Trophoblast cell (in vitro differentiated cells and primary cell): Measurements from ENCODE around the gene PRKD3.
A peak's percentile ranks its signal among the peaks of the same experiment; 100 is the strongest.

Experiments used
- DNase-seq, 2 donors: peaks; one replicate each; pipeline ENCODE4 v3.0.0-alpha.2; 2016
- H2AFZ ChIP-seq: 2 replicates; pipeline ENCODE4 v1.6.1; 2013; ENCODE audit warnings: low read length, moderate library complexity, mild to moderate bottlenecking; ENCODE audit not compliant: insufficient read depth, poor library complexity
- H2AK5ac ChIP-seq: 2 replicates; pipeline ENCODE4 v1.6.1; 2013; ENCODE audit warnings: mild to moderate bottlenecking, low read length
- H2BK120ac ChIP-seq: 2 replicates; pipeline ENCODE4 v1.6.1; 2013; ENCODE audit warnings: low read length, mild to moderate bottlenecking, moderate library complexity; ENCODE audit not compliant: insufficient read depth, poor library complexity
- H2BK12ac ChIP-seq: 2 replicates; pipeline ENCODE4 v1.6.1; 2013; ENCODE audit warnings: mild to moderate bottlenecking, low read length, moderate library complexity
- H2BK5ac ChIP-seq: 2 replicates; pipeline ENCODE4 v1.6.1; 2013; ENCODE audit warnings: low read length, low read depth, moderate library complexity, mild to moderate bottlenecking; ENCODE audit not compliant: poor library complexity
- H3K14ac ChIP-seq: 2 replicates; pipeline ENCODE4 v1.6.1; 2013; ENCODE audit warnings: mild to moderate bottlenecking, low read length
- H3K18ac ChIP-seq: 2 replicates; pipeline ENCODE4 v1.6.1; 2013; ENCODE audit warnings: mild to moderate bottlenecking, low read length
- H3K23ac ChIP-seq: 2 replicates; pipeline ENCODE4 v1.6.1; 2013; ENCODE audit warnings: low read length
- H3K27ac ChIP-seq: 2 replicates; pipeline ENCODE4 v1.5.1; 2013; ENCODE audit warnings: low read depth, mild to moderate bottlenecking, inconsistent platforms, low read length, moderate library complexity
- H3K27me3 ChIP-seq: 2 replicates; pipeline ENCODE4 v1.6.1; 2013; ENCODE audit warnings: inconsistent platforms, mild to moderate bottlenecking, low read length, moderate library complexity; ENCODE audit not compliant: insufficient read depth
- H3K36me3 ChIP-seq, 2 experiments: 1 replicate in 1 of 2; 2 replicates in 1 of 2; pipeline ENCODE4 v1.6.1; 2013; ENCODE audit warnings: low read length in 2 of 2, mild to moderate bottlenecking in 2 of 2, moderate library complexity in 1 of 2; ENCODE audit not compliant: insufficient read depth in 2 of 2, control insufficient read depth in 1 of 2
- H3K4ac ChIP-seq: 2 replicates; pipeline ENCODE4 v1.6.1; 2013; ENCODE audit warnings: low read depth, mild to moderate bottlenecking, low read length, moderate library complexity
- H3K4me1 ChIP-seq, 2 experiments: 1 replicate in 1 of 2; 2 replicates in 1 of 2; pipeline ENCODE4 v1.6.1; 2013; ENCODE audit warnings: low read length in 2 of 2, mild to moderate bottlenecking in 2 of 2, moderate library complexity in 1 of 2; ENCODE audit not compliant: insufficient read depth in 2 of 2, control insufficient read depth in 1 of 2
- H3K4me2 ChIP-seq: 2 replicates; pipeline ENCODE4 v1.6.1; 2013; ENCODE audit warnings: inconsistent platforms, mild to moderate bottlenecking, low read length, moderate library complexity
- H3K4me3 ChIP-seq: 2 replicates; pipeline ENCODE4 v1.5.1; 2013; ENCODE audit warnings: mild to moderate bottlenecking, low read depth, low read length, inconsistent platforms
- H3K79me1 ChIP-seq: one replicate; pipeline ENCODE4 v1.6.1; 2013; ENCODE audit warnings: low read length
- H3K79me2 ChIP-seq: 2 replicates; pipeline ENCODE4 v1.6.1; 2013; ENCODE audit warnings: low read length, mild to moderate bottlenecking; ENCODE audit not compliant: control insufficient read depth, insufficient read depth, poor library complexity
- H3K9ac ChIP-seq: 2 replicates; pipeline ENCODE4 v1.6.1; 2013; ENCODE audit warnings: mild to moderate bottlenecking, low read length
- H3K9me3 ChIP-seq: 2 replicates; pipeline ENCODE4 v1.6.1; 2013; ENCODE audit warnings: low read depth, mild to moderate bottlenecking, control low read depth, inconsistent platforms, low read length; ENCODE audit not compliant: insufficient read depth
- H4K12ac ChIP-seq: 2 replicates; pipeline ENCODE4 v1.6.1; 2013; ENCODE audit warnings: low read depth, mild to moderate bottlenecking, low read length, moderate library complexity
- H4K8ac ChIP-seq: 2 replicates; pipeline ENCODE4 v1.6.1; 2013; ENCODE audit warnings: low read depth, mild to moderate bottlenecking, low read length, moderate library complexity
- H4K91ac ChIP-seq: one replicate; pipeline ENCODE4 v1.6.1; 2013; ENCODE audit warnings: low read depth, mild to moderate bottlenecking, low read length, moderate library complexity
- WGBS: extraction: QIAGEN DNeasy Blood & Tissue Kit; methylation state at CpG from one replicate; pipeline ENCODE4 v1.1.7; 2013; ENCODE audit warnings: missing lambda C conversion rate; ENCODE audit not compliant: insufficient read length, insufficient coverage; ENCODE audit errors: extremely low coverage; 5-methylcytosine and 5-hydroxymethylcytosine counted together

The PRKD3 gene

GRCh38 chr2:37367310-37367709 lies 42.7 kb upstream of the PRKD3 start:
- Histone ChIP-seq H3K79me2 (no peaks in the 10 kb centered on the region), H2BK120ac (no peak overlapping the region), H3K27ac (no peak overlapping the region), H4K8ac (no peak overlapping the region), H2AK5ac (no peak overlapping the region), H3K23ac (no peak overlapping the region), H2BK12ac (no peak overlapping the region), H3K14ac (no peak overlapping the region), H3K4me1 (peaks cover 3 to 8% of the 10 kb centered on the region in 2 experiments), H3K36me3 (no peaks in the 10 kb centered on the region), H2BK5ac (no peak overlapping the region), H4K12ac (no peak overlapping the region), H3K4me3 (no peak overlapping the region), H4K91ac (no peak overlapping the region), H3K9ac (no peak overlapping the region), H3K4ac (no peak overlapping the region), H3K9me3 (no peaks in the 10 kb centered on the region), H2AFZ (no peak overlapping the region), H3K79me1 (no peaks in the 10 kb centered on the region), H3K18ac (no peak overlapping the region), H3K27me3 (no peaks in the 10 kb centered on the region), H3K4me2 (no peak overlapping the region)
- DNase-seq = no peak
- WGBS = no CpG with 5 or more reads among the region's 7 CpGs

- no CpG with 5 or more reads among the region's 4 CpGs for WGBS
- H2BK120ac ChIP-seq = no peak overlapping the region
Observed at GRCh38 chr2:37366773-37367172, 42.1 kb upstream of the PRKD3 start.

GRCh38 chr2:37365669-37366068 lies 41.0 kb upstream of the PRKD3 start:
- H3K4me3 ChIP-seq = no peak overlapping the region
- no peak overlapping the region for H2BK5ac ChIP-seq
- no peak overlapping the region for H3K18ac ChIP-seq
- H4K8ac ChIP-seq = no peak overlapping the region
- H2BK12ac ChIP-seq = peak overlapping the region; percentile 38
- peaks cover 3 to 8% of the 10 kb centered on the region in 2 experiments for H3K4me1 ChIP-seq
- H3K4me2 ChIP-seq = no peak overlapping the region
- H3K9ac ChIP-seq = no peak overlapping the region
- no peak overlapping the region for H3K4ac ChIP-seq
- H3K27ac ChIP-seq = no peak overlapping the region
- H4K12ac ChIP-seq = no peak overlapping the region
- H3K9me3 ChIP-seq = peaks cover 2% of the 10 kb centered on the region
- no CpG with 5 or more reads among the region's 2 CpGs for WGBS
- no peaks in the 10 kb centered on the region for H3K79me1 ChIP-seq
- DNase-seq = peak in 1 of 2 donors; percentile 47
- no peak overlapping the region for H2AFZ ChIP-seq
- no peak overlapping the region for H3K23ac ChIP-seq
- no peak overlapping the region for H4K91ac ChIP-seq
- no peak overlapping the region for H3K14ac ChIP-seq
- H2BK120ac ChIP-seq = no peak overlapping the region
- H3K36me3 ChIP-seq = no peaks in the 10 kb centered on the region
- no peaks in the 10 kb centered on the region for H3K79me2 ChIP-seq
- H3K27me3 ChIP-seq = no peaks in the 10 kb centered on the region
- no peak overlapping the region for H2AK5ac ChIP-seq

More at GRCh38 chr2:37366773-37367172, 42.1 kb upstream of the PRKD3 start:
- no peaks in the 10 kb centered on the region for H3K36me3 ChIP-seq
- DNase-seq = no peak
- H3K4ac ChIP-seq = no peak overlapping the region
- no peak overlapping the region for H3K27ac ChIP-seq
- peak overlapping the region; percentile 5 for H2BK12ac ChIP-seq
- no peaks in the 10 kb centered on the region for H3K9me3 ChIP-seq
- no peak overlapping the region for H3K9ac ChIP-seq
- no peak overlapping the region for H2AFZ ChIP-seq
- H2BK5ac ChIP-seq = no peak overlapping the region
- no peak overlapping the region for H4K12ac ChIP-seq
- H3K14ac ChIP-seq = no peak overlapping the region
- no peaks in the 10 kb centered on the region for H3K27me3 ChIP-seq
- no peak overlapping the region for H3K18ac ChIP-seq
- H3K79me2 ChIP-seq = no peaks in the 10 kb centered on the region
- no peak overlapping the region for H2AK5ac ChIP-seq
- no peak overlapping the region for H3K4me2 ChIP-seq
- peaks cover 3 to 8% of the 10 kb centered on the region in 2 experiments for H3K4me1 ChIP-seq
- no peak overlapping the region for H3K23ac ChIP-seq
- no peak overlapping the region for H3K4me3 ChIP-seq
- H3K79me1 ChIP-seq = no peaks in the 10 kb centered on the region
- no peak overlapping the region for H4K8ac ChIP-seq
- H4K91ac ChIP-seq = no peak overlapping the region

- no peak overlapping the region for H3K4me2 ChIP-seq
- no CpG with 5 or more reads among the region's 6 CpGs for WGBS
- H3K4me1 ChIP-seq = peaks cover 3 to 8% of the 10 kb centered on the region in 2 experiments
Observed at GRCh38 chr2:37364351-37364750, 39.7 kb upstream of the PRKD3 start.

More at GRCh38 chr2:37364351-37364750, 39.7 kb upstream of the PRKD3 start:
- Histone ChIP-seq H2AFZ (no peak overlapping the region), H4K91ac (no peak overlapping the region), H2AK5ac (no peak overlapping the region), H3K4me3 (no peak overlapping the region), H2BK120ac (no peak overlapping the region), H3K79me2 (no peaks in the 10 kb centered on the region), H3K23ac (no peak overlapping the region), H4K12ac (no peak overlapping the region), H3K27me3 (no peaks in the 10 kb centered on the region), H2BK5ac (peak overlapping the region; percentile 55), H3K18ac (no peak overlapping the region), H3K4ac (no peak overlapping the region), H3K79me1 (no peaks in the 10 kb centered on the region), H3K9me3 (peaks cover 2% of the 10 kb centered on the region), H3K14ac (no peak overlapping the region), H2BK12ac (peak overlapping the region; percentile 75), H3K9ac (no peak overlapping the region), H3K36me3 (no peaks in the 10 kb centered on the region), H4K8ac (no peak overlapping the region), H3K27ac (no peak overlapping the region)
- DNase-seq = peak; percentile 75 to 85
